T-helper 22 cell (primary cell): ENCODE data around the gene APBA2.
"Not testable (repeated sequence)": the region's sequence is repeated elsewhere in the genome, so short reads cannot be mapped to it uniquely, and the experiment has no call there.

Experiments used
- DNase-seq: peaks from one replicate; pipeline ENCODE4 v3.0.0-alpha.2; 2020; ENCODE audit warnings: low read depth

APBA2 gene

DNA sequence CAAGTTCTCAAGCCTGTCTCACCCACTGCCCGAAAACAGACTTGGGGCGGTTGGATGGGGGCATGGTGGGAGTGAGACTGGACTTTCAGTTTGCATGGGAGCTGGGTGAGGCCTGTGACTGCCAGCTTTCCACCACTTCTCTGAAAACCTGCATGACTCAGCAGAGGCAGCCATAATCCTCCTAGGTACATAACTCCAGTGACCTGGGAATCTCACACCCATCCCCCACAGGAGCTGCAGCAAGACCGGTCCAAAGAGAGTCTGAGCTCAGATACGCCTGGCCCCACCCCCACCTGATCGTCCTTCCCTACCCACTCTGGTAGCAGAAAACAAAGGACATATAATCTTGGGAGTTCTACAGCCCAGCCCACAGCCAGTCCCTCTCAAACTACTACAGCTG is 276.6 kb downstream of the APBA2 start:
- no peak for DNase-seq

- DNase-seq: not testable (repeated sequence)
Observed at GRCh38 chr15:29167122-29167521, 281.3 kb downstream of the APBA2 start.
